ENCODE measurements around the gene MAPRE2. TPM values are rescaled to one million over a fixed set of nuclear protein-coding genes. Genes with fewer than 3 reads are reported as not detected.
A peak's percentile ranks its signal among the peaks of the same experiment; 100 is the strongest.

The MAPRE2 gene
- total and polyA plus RNA-seq, 11 donors = 36.4 to 190 (median 137) TPM

DNA sequence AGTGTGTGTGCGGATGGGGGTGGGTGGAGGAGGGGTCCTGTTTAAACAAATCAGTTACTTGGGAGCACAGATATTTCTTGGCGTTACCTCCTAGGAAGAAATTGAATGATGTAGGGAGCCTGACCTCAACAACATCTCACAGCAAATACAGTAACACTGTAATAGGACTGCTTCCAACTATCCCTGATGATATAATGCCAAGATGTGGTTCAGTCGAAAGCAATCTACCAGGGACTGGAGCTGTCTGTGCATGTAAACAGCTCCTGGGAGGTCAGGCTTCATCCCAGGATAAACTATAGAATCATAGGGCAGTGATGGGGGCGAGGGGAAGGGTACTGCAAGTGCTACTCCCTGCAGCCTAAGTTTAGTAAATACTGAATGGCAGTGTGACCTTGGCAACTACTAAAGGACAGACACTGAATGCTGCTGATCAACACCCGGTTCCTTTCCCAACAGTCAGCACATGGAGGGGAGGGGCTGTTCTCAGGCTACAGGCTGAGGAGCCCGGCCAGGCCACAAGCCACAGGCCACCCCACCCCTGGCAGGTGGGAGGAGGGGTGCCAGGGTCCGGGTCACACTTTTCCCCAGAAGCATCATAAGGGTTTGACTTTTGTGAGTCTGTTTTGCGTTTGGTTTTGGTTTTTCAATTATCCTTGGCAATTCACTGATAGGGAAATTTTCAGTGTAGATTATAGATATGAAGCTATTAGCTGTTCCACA lies 114.3 kb downstream of the MAPRE2 start:
- intact Hi-C loops (cut with DNase I) = no loop called here
- H3K4me1 ChIP-seq = peaks cover 0 to 19% (median 8%) of the 10 kb centered on the region in 12 donors
- H3K36me3 ChIP-seq = no peaks in the 10 kb centered on the region
- 40 to 51% (median 44%) methylated on average over 7 to 8 of the region's 8 CpGs for WGBS, 4 donors
- TF ChIP-seq, protein P1, sequence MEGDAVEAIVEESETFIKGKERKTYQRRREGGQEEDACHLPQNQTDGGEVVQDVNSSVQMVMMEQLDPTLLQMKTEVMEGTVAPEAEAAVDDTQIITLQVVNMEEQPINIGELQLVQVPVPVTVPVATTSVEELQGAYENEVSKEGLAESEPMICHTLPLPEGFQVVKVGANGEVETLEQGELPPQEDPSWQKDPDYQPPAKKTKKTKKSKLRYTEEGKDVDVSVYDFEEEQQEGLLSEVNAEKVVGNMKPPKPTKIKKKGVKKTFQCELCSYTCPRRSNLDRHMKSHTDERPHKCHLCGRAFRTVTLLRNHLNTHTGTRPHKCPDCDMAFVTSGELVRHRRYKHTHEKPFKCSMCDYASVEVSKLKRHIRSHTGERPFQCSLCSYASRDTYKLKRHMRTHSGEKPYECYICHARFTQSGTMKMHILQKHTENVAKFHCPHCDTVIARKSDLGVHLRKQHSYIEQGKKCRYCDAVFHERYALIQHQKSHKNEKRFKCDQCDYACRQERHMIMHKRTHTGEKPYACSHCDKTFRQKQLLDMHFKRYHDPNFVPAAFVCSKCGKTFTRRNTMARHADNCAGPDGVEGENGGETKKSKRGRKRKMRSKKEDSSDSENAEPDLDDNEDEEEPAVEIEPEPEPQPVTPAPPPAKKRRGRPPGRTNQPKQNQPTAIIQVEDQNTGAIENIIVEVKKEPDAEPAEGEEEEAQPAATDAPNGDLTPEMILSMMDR (IDR thresholded peaks at IDR 0.05) = no peak
- TF ChIP-seq POLR2A (IDR thresholded peaks at IDR 0.05) = no peak
- H3K27ac ChIP-seq = peak overlapping the region in 1 of 12 donors; percentile 5
- no peak overlapping the region for H3K4me3 ChIP-seq
- no peaks in the 10 kb centered on the region for H3K27me3 ChIP-seq
- DNase-seq (no peak), ATAC-seq (peak; percentile 51 to 70 (median 62))
- H3K9me3 ChIP-seq = no peaks in the 10 kb centered on the region

- no peaks in the 10 kb centered on the region for H3K36me3 ChIP-seq
- no peak overlapping the region for H3K27ac ChIP-seq
- no peak overlapping the region for H3K4me3 ChIP-seq
- peaks cover 0 to 19% (median 8%) of the 10 kb centered on the region in 12 donors for H3K4me1 ChIP-seq
- H3K9me3 ChIP-seq = no peaks in the 10 kb centered on the region
- H3K27me3 ChIP-seq = no peaks in the 10 kb centered on the region
- TF ChIP-seq, protein P1 (IDR thresholded peaks at IDR 0.05) = no peak
- no peak for TF ChIP-seq POLR2A (IDR thresholded peaks at IDR 0.05)
- 96 to 98% (median 96%) methylated on average over 4 of the region's 4 CpGs for WGBS, 4 donors
- DNase-seq (no peak), ATAC-seq (no peak)
- intact Hi-C loops (cut with DNase I) = no loop called here
Measured at GRCh38 chr18:35157181-35157580, 116.0 kb downstream of the MAPRE2 start.

DNA sequence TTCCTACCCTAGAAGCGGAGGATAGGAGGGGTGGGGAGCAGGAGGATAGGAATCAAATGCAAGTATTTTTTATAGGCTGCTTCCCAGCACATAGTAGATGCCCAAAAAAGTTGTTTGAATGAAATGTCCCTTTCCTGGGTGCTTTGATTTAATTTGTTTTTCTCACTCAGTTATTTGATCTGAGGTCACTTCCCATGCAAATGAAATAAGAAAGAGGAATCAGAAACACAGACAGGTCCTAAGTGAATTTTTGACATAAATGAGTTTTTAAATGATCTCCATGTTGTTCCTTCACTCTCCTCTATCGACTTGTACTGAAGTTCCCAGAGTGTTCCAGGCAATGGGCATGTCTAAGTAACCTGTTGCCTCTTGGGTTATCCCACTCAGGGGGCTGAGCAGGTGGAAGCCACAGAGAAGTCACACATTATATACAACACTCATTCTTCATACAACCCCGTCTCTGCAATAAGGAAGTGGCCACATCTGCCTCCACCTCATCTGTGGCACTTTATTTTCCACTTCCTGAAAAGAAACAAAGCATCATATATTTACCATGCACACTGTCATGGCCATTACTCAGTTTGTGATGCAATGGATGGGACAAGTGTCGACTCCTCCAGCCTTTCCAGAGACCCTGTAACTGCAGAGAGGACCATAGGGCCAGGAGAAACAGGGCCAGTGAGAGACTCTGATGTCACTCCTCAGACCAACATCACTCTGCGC lies 117.7 kb downstream of the MAPRE2 start:
- 68 to 75% (median 72%) methylated on average over 5 of the region's 5 CpGs for WGBS, 4 donors
- Histone ChIP-seq H3K9me3 (no peaks in the 10 kb centered on the region), H3K27ac (no peak overlapping the region), H3K36me3 (no peaks in the 10 kb centered on the region), H3K4me3 (no peak overlapping the region), H3K27me3 (no peaks in the 10 kb centered on the region), H3K4me1 (peaks cover 0 to 23% (median 14%) of the 10 kb centered on the region in 12 donors)
- DNase-seq (no peak), ATAC-seq (no peak)
- intact Hi-C loops (cut with DNase I) = no loop called here
- no peak for TF ChIP-seq POLR2A (IDR thresholded peaks at IDR 0.05)
- TF ChIP-seq, protein P1 (IDR thresholded peaks at IDR 0.05) = no peak

DNA sequence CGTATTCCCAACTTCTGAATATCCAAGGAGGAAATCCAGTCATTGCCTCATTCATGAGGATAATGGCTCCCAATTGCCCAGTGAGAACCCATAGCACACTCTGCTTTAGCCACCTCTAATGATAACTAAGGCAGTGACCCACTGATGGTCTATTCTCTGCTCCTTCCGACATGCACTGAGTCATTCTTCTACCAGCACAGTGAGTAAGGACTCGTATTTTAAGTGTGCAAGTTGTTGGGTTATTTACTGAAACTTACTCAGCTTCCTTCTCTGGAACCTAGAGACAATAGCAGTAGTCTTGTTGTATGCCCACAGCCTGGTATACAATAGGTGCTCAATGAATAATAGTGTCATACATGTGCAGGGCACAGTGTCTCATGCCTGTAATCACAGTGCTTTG lies 118.6 kb downstream of the MAPRE2 start:
- DNase-seq = no peak
- intact Hi-C loops (cut with DNase I) = no loop called here
- peaks cover 0 to 32% (median 19%) of the 10 kb centered on the region in 12 donors for H3K4me1 ChIP-seq
- H3K4me3 ChIP-seq = no peak overlapping the region
- TF ChIP-seq POLR2A (IDR thresholded peaks at IDR 0.05) = no peak
- TF ChIP-seq, protein P1 (IDR thresholded peaks at IDR 0.05) = no peak
- no peak for ATAC-seq
- H3K27me3 ChIP-seq = no peaks in the 10 kb centered on the region
- WGBS, 4 donors = 66 to 79% (median 75%) methylated on average over 3 of the region's 3 CpGs
- no peak overlapping the region for H3K27ac ChIP-seq
- H3K36me3 ChIP-seq = no peaks in the 10 kb centered on the region
- H3K9me3 ChIP-seq = no peaks in the 10 kb centered on the region

Data from heart left ventricle (tissue), 16 donors.